ENCODE measurements around the gene RAPGEF2. TPM values are rescaled to one million over a fixed set of nuclear protein-coding genes. Genes with fewer than 3 reads are reported as not detected.

Gene RAPGEF2
- total RNA-seq, 1 donor from 2014 or later = 31.0 TPM

GRCh38 chr4:159238631-159239030 is 135.8 kb downstream of the RAPGEF2 start:
- no peak for DNase-seq (ENCODE audit: low spot score)
- TF ChIP-seq CTCF (IDR thresholded peaks at IDR 0.05) = no peak
- H3K4me1 Mint-ChIP-seq (ENCODE audit: low read depth) = peaks cover 28% of the 10 kb centered on the region
- no peaks in the 10 kb centered on the region for H3K27me3 Mint-ChIP-seq (ENCODE audit: low read depth)
- no peak overlapping the region for H3K4me3 Mint-ChIP-seq (ENCODE audit: unreplicated experiment)
- H3K27ac Mint-ChIP-seq (ENCODE audit: unreplicated experiment) = no peak overlapping the region
- peaks cover 5% of the 10 kb centered on the region for H3K9me3 Mint-ChIP-seq (ENCODE audit: low read depth)
- peaks cover 8% of the 10 kb centered on the region for H3K36me3 Mint-ChIP-seq (ENCODE audit: low read depth)

GRCh38 chr4:159239629-159240028 is 136.8 kb downstream of the RAPGEF2 start:
- H3K36me3 Mint-ChIP-seq (ENCODE audit: low read depth) = peaks cover 10% of the 10 kb centered on the region
- no peak overlapping the region for H3K4me3 Mint-ChIP-seq (ENCODE audit: unreplicated experiment)
- no peaks in the 10 kb centered on the region for H3K27me3 Mint-ChIP-seq (ENCODE audit: low read depth)
- peaks cover 5% of the 10 kb centered on the region for H3K9me3 Mint-ChIP-seq (ENCODE audit: low read depth)
- no peak overlapping the region for H3K27ac Mint-ChIP-seq (ENCODE audit: unreplicated experiment)
- H3K4me1 Mint-ChIP-seq (ENCODE audit: low read depth) = peaks cover 28% of the 10 kb centered on the region
- TF ChIP-seq CTCF (IDR thresholded peaks at IDR 0.05) = no peak
- no peak for DNase-seq (ENCODE audit: low spot score)

DNA sequence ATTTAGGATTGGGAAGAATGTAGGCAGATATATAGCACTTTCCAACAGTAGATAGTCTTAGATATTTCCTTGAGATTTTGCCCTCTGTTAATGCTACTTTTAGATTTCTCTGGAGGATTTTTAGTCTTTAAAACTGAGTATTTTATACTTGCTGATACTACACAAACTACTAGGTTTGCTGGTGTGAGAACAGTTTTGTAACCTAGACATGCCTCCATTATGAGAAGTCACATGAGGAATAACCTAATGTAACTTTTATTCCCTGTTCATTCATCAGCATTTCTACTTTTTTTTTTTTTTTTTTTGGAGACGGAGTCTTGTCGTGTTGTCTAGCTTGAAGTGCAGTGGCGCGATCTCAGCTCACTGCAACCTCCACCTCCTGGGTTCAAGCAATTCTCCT is 137.2 kb downstream of the RAPGEF2 start:
- Mint-ChIP-seq H3K4me3 (ENCODE audit: unreplicated experiment) (no peak overlapping the region), H3K4me1 (ENCODE audit: low read depth) (peaks cover 27% of the 10 kb centered on the region), H3K36me3 (ENCODE audit: low read depth) (peaks cover 10% of the 10 kb centered on the region), H3K27me3 (ENCODE audit: low read depth) (no peaks in the 10 kb centered on the region), H3K9me3 (ENCODE audit: low read depth) (peaks cover 5% of the 10 kb centered on the region), H3K27ac (ENCODE audit: unreplicated experiment) (peak overlapping the region; percentile 8)
- DNase-seq (ENCODE audit: low spot score) = no peak
- TF ChIP-seq CTCF (IDR thresholded peaks at IDR 0.05) = no peak

DNA sequence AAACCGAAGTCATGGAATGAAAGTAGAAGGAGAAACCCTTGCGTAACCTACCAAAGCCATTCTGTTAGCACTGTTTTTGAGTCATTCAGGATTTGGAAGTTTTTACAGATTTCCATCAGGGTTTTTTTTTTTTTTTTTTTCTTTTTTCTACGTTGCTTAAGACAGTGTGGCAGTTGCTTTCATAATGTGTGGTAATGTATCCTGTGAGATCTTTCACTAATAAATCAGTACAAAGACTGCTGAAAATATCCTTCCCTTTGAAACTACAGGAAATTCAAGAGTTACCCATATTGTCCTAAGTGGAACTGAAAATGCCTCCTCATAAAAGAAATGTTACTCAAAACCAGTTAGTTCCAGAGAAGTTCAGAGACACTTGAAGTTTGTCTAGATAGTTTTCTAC is 137.8 kb downstream of the RAPGEF2 start:
- Mint-ChIP-seq H3K4me1 (ENCODE audit: low read depth) (peaks cover 21% of the 10 kb centered on the region), H3K36me3 (ENCODE audit: low read depth) (peaks cover 10% of the 10 kb centered on the region), H3K9me3 (ENCODE audit: low read depth) (peaks cover 5% of the 10 kb centered on the region), H3K4me3 (ENCODE audit: unreplicated experiment) (no peak overlapping the region), H3K27ac (ENCODE audit: unreplicated experiment) (peak overlapping the region; percentile 41), H3K27me3 (ENCODE audit: low read depth) (no peaks in the 10 kb centered on the region)
- DNase-seq (ENCODE audit: low spot score) = no peak
- no peak for TF ChIP-seq CTCF (IDR thresholded peaks at IDR 0.05)

GRCh38 chr4:159242427-159242826 is 139.5 kb downstream of the RAPGEF2 start:
- TF ChIP-seq CTCF (IDR thresholded peaks at IDR 0.05) = no peak
- Mint-ChIP-seq H3K4me1 (ENCODE audit: low read depth) (peaks cover 19% of the 10 kb centered on the region), H3K36me3 (ENCODE audit: low read depth) (peaks cover 7% of the 10 kb centered on the region), H3K27ac (ENCODE audit: unreplicated experiment) (no peak overlapping the region), H3K27me3 (ENCODE audit: low read depth) (no peaks in the 10 kb centered on the region), H3K9me3 (ENCODE audit: low read depth) (no peaks in the 10 kb centered on the region), H3K4me3 (ENCODE audit: unreplicated experiment) (no peak overlapping the region)
- DNase-seq (ENCODE audit: low spot score) = no peak
